OCI-LY3 (cell line): ENCODE measurements around the gene EML3.

Source experiments
- H2AFZ ChIP-seq: fragments of 200-600, 300-600 bp; shearing (Covaris generic); 2 replicates; pipeline ENCODE4 v1.6.0; 2014; ENCODE audit warnings: antibody characterized with exemption, low read depth, low read length
- H3K27ac ChIP-seq: fragments of 200-600, 300-600 bp; sonication (generic); 2 replicates; pipeline ENCODE4 v1.5.1; 2014; ENCODE audit warnings: mild to moderate bottlenecking, low read length, moderate library complexity, mixed read lengths
- H3K27me3 ChIP-seq: fragments of 200-600, 300-600 bp; sonication (generic); 2 replicates; pipeline ENCODE4 v1.6.1; 2014; ENCODE audit warnings: low read depth, low read length, mixed read lengths
- H3K36me3 ChIP-seq: fragments of 200-600, 300-600 bp; sonication (generic); replicated peaks from 2 replicates; pipeline ENCODE3; 2014; ENCODE audit warnings: low read depth, low read length, mixed read lengths
- H3K4me1 ChIP-seq: fragments of 300-600, 200-600 bp; sonication (generic); 2 replicates; pipeline ENCODE4 v1.6.1; 2014; ENCODE audit warnings: low read length, mixed read lengths
- H3K4me2 ChIP-seq: fragments of 200-600, 300-600 bp; sonication (generic); 2 replicates; pipeline ENCODE4 v1.6.1; 2014; ENCODE audit warnings: low read length, mixed read lengths
- H3K4me3 ChIP-seq: fragments of 300-600, 200-600 bp; sonication (generic); 2 replicates; pipeline ENCODE4 v1.5.1; 2014; ENCODE audit warnings: antibody characterized with exemption, mild to moderate bottlenecking, low read length, moderate library complexity
- H3K79me2 ChIP-seq: fragments of 300-600, 200-600 bp; shearing (Covaris generic); 2 replicates; pipeline ENCODE4 v1.6.1; 2014; ENCODE audit warnings: mild to moderate bottlenecking, low read length, mixed read lengths
- H3K9ac ChIP-seq: fragments of 300-600, 200-600 bp; shearing (Covaris generic); 2 replicates; pipeline ENCODE4 v1.6.0; 2014; ENCODE audit warnings: mild to moderate bottlenecking, low read length, moderate library complexity
- H3K9me3 ChIP-seq: fragments of 200-600, 300-600 bp; shearing (Covaris generic); 2 replicates; pipeline ENCODE4 v1.6.1; 2014; ENCODE audit warnings: low read length, mixed read lengths; ENCODE audit not compliant: insufficient read depth
- H4K20me1 ChIP-seq: fragments of 200-600, 300-600 bp; sonication (generic); 2 replicates; pipeline ENCODE4 v1.6.1; 2016; ENCODE audit warnings: low read length, mixed read lengths; ENCODE audit not compliant: insufficient read depth
- EZH2phosphoT487 ChIP-seq: fragments of 200-600 bp; shearing (Covaris generic); IDR thresholded peaks from 2 replicates; pipeline ENCODE4 v1.6.1; 2018; ENCODE audit warnings: antibody characterized with exemption, mixed run types, low read depth
- TF ChIP-seq, protein P1 (sequence below): fragments of 200-600, 300-600 bp; sonication (generic); IDR thresholded peaks from 2 replicates; pipeline ENCODE4 v1.5.1; 2014; ENCODE audit warnings: antibody characterized with exemption, low read length, low read depth

EML3 gene

DNA sequence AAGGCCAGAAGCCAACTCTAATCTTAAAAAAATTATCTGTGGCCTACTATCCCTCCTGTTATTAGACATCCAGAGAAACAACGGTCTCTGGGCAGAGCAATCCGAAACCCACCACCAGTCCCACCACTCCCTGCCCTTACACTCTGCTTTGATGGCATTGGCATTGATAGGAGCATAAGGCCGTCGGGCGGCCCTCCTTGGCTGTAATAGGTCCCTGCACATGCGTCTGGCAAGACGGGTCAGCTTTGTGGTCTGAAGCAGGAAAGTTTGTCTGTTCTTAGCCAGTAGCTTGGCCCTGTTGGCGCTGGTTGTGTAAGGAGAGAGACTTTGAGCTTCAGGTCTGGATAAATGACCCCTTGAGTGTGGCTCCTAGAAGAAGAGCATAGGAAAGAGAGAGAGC lies 17.5 kb downstream of the EML3 start:
- TF ChIP-seq EZH2phosphoT487 = no peak
- TF ChIP-seq, protein P1, sequence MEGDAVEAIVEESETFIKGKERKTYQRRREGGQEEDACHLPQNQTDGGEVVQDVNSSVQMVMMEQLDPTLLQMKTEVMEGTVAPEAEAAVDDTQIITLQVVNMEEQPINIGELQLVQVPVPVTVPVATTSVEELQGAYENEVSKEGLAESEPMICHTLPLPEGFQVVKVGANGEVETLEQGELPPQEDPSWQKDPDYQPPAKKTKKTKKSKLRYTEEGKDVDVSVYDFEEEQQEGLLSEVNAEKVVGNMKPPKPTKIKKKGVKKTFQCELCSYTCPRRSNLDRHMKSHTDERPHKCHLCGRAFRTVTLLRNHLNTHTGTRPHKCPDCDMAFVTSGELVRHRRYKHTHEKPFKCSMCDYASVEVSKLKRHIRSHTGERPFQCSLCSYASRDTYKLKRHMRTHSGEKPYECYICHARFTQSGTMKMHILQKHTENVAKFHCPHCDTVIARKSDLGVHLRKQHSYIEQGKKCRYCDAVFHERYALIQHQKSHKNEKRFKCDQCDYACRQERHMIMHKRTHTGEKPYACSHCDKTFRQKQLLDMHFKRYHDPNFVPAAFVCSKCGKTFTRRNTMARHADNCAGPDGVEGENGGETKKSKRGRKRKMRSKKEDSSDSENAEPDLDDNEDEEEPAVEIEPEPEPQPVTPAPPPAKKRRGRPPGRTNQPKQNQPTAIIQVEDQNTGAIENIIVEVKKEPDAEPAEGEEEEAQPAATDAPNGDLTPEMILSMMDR = no peak
- Histone ChIP-seq H3K27me3 (no peaks in the 10 kb centered on the region), H3K4me2 (no peak overlapping the region), H3K36me3 (peaks cover 62% of the 10 kb centered on the region), H3K79me2 (peaks cover 45% of the 10 kb centered on the region), H3K27ac (no peak overlapping the region), H4K20me1 (no peaks in the 10 kb centered on the region), H2AFZ (no peak overlapping the region), H3K4me3 (no peak overlapping the region), H3K4me1 (peaks cover 34% of the 10 kb centered on the region), H3K9me3 (no peaks in the 10 kb centered on the region), H3K9ac (no peak overlapping the region)

DNA sequence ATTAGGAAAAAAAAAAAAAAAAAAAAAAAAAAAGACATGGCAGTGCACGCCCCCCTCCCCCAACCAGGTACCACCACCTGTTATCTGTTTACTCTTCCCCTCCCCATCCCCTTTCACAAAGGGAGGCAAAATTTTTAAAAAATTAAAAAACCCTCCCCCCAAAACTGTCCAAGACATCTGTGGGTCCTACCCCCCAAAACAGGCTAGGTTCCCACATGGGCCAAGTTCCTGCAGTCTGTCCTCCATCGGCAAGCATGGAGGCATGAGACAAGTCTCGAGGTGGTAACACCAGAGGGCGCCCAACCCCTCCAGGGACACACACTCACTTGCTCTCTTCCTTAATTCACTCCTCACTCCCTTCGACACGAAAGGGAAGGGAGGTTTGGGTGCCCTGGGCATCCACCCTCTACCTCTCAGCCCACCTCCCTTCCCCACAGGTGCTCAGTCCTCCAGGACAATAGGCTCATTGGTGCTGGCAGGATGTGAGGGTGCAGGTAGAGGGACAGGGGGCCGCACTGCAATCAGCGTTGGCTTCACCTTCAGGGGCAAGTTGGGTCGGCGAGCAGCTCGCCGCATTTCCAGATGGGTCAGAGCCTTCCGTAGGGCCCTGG lies 19.0 kb downstream of the EML3 start:
- Histone ChIP-seq H3K9me3 (no peaks in the 10 kb centered on the region), H3K27me3 (no peaks in the 10 kb centered on the region), H3K4me2 (no peak overlapping the region), H2AFZ (no peak overlapping the region), H4K20me1 (no peaks in the 10 kb centered on the region), H3K4me3 (no peak overlapping the region), H3K79me2 (peaks cover 43% of the 10 kb centered on the region), H3K4me1 (peaks cover 25% of the 10 kb centered on the region), H3K27ac (no peak overlapping the region), H3K36me3 (peaks cover 51% of the 10 kb centered on the region), H3K9ac (no peak overlapping the region)
- TF ChIP-seq EZH2phosphoT487 = no peak
- TF ChIP-seq, protein P1 = peak; percentile 80

DNA sequence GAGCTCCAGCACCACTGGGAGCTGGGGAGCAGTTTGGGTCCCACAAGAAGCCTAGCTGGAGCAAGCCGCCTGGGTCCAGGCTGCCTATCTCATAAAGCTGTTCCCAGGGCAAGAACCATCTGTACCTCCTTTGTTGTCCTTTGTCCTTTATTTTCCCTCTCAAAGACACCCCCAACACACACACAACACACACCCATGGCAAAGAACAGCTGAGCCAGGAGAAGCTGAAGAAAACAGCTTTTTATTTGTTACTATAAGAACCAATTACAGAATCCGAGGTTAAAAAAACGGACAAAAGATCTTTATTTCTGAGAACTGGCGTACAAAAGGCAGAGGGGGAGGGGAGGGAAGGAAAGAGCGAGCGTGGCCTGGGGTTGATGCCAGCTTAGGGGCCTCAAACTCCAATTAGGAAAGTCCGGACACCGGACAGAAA lies 19.6 kb downstream of the EML3 start:
- Histone ChIP-seq H2AFZ (no peak overlapping the region), H3K9ac (no peak overlapping the region), H3K4me3 (no peak overlapping the region), H3K79me2 (peaks cover 37% of the 10 kb centered on the region), H3K36me3 (peaks cover 50% of the 10 kb centered on the region), H3K4me1 (peaks cover 23% of the 10 kb centered on the region), H3K27ac (no peak overlapping the region), H3K27me3 (no peaks in the 10 kb centered on the region), H3K4me2 (peak overlapping the region; percentile 92; the same call in 1 of the 2 replicates), H4K20me1 (no peaks in the 10 kb centered on the region), H3K9me3 (no peaks in the 10 kb centered on the region)
- TF ChIP-seq, protein P1 = no peak
- no peak for TF ChIP-seq EZH2phosphoT487

DNA sequence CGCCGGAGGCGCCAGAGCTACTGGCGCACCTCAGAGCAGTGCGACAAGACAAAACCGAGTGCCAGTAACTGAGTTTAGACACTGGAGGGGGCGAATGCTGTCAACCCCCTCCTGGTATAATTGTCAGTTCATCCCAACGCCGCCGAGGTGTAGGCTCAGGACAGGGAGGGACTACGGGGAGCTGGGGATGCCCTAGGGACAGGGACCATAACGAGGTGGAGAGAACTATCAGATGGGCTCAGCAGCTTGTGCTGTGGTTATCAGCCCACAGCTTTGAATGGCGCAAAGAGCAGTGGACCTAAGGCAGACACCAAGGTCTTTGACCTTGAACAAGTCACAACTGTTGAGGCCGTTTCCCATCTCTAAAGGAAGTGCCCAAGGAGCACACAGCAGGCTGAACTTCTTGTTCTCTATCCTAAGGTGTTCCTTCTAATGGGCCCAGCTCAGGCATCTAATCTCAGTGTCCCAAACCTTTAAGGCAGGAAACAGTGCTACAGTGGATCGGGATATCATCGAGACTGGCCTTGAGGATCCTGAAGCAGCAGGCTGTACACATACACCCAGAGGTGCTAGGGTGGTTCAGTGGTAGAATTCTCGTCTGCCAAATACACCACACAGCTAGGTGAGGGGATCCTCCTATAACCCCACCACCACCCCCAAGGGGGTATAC lies 20.3 kb downstream of the EML3 start:
- TF ChIP-seq EZH2phosphoT487 = no peak
- TF ChIP-seq, protein P1 = no peak
- no peaks in the 10 kb centered on the region for H3K9me3 ChIP-seq
- H3K9ac ChIP-seq = peak overlapping the region; percentile 65
- H3K36me3 ChIP-seq = peaks cover 50% of the 10 kb centered on the region
- H3K4me2 ChIP-seq = peak overlapping the region; percentile 92
- no peaks in the 10 kb centered on the region for H4K20me1 ChIP-seq
- no peaks in the 10 kb centered on the region for H3K27me3 ChIP-seq
- no peak overlapping the region; the same call in 1 of the 2 replicates for H2AFZ ChIP-seq
- H3K4me1 ChIP-seq = peaks cover 23% of the 10 kb centered on the region
- H3K4me3 ChIP-seq = peak overlapping the region; percentile 79
- peak overlapping the region; percentile 69 for H3K27ac ChIP-seq
- H3K79me2 ChIP-seq = peaks cover 37% of the 10 kb centered on the region
